Measurements from ENCODE around the gene THADA. TPM values are rescaled to one million over a fixed set of nuclear protein-coding genes. Genes with fewer than 3 reads are reported as not detected.

The THADA gene
- total and polyA plus RNA-seq, 2 donors (not counting 3 experiments of a cell fraction or from before 2014, with no cell fraction given), result 22.6 to 25.3 TPM

DNA sequence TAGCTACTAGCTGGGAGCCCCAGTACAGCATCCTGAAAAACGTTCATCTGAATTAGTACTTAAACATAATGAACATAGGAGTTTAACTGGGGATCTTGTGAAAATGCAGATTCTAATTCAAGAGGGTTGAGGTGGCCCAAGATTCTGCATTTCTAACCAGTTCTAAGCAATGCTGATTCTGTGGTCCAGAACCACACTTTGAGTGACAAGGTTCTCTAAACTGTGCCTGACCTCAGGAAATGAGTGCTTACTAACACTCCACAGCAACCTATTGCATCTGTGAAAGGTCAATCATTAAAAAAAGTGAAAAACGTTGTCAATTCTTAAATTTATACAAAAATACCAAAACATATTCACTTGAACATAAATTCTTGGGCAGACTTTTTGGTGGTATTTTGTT is 212.3 kb downstream of the THADA start:
- H3K9me1 ChIP-seq (replicated peaks; ENCODE audit: control insufficient read depth, extremely low read depth, insufficient read depth, low read length), result no peaks in the 10 kb centered on the region
- ChIA-PET CTCF (no interaction called here), POLR2A (no interaction called here)
- intact Hi-C loops (cut with micrococcal nuclease) (no loop called here), dilution Hi-C loops (cut with MboI; ENCODE audit: extremely low pct_ligation_motif_present, low sequenced_read_pairs) (no loop called here)
- H3K27me3 ChIP-seq (ENCODE audit: control insufficient read depth in 2 of 2, insufficient read depth in 2 of 2, low read length in 2 of 2), result no peaks in the 10 kb centered on the region
- no peak overlapping the region for H3K4me2 ChIP-seq (ENCODE audit: insufficient read depth, low read length)
- H3K9me3 ChIP-seq (replicated peaks; ENCODE audit: control insufficient read depth, insufficient read depth, low read length), result no peaks in the 10 kb centered on the region
- H3K4me1 ChIP-seq (ENCODE audit: control insufficient read depth, extremely low read depth, insufficient read depth, low read length), result peaks cover 2% of the 10 kb centered on the region
- TF ChIP-seq JUN (IDR thresholded peaks at IDR 0.05; ENCODE audit: borderline replicate concordance, insufficient read depth, insufficient read length, low read depth) (no peak), FOS (IDR thresholded peaks at IDR 0.05; ENCODE audit: borderline replicate concordance, insufficient read depth, low read length) (no peak), MYC (IDR thresholded peaks at IDR 0.05; ENCODE audit: low read depth, low read length) (no peak), EZH2 (IDR thresholded peaks at IDR 0.05; ENCODE audit: borderline replicate concordance, low read depth, low read length, severe bottlenecking) (no peak)
- TF ChIP-seq, protein P1, sequence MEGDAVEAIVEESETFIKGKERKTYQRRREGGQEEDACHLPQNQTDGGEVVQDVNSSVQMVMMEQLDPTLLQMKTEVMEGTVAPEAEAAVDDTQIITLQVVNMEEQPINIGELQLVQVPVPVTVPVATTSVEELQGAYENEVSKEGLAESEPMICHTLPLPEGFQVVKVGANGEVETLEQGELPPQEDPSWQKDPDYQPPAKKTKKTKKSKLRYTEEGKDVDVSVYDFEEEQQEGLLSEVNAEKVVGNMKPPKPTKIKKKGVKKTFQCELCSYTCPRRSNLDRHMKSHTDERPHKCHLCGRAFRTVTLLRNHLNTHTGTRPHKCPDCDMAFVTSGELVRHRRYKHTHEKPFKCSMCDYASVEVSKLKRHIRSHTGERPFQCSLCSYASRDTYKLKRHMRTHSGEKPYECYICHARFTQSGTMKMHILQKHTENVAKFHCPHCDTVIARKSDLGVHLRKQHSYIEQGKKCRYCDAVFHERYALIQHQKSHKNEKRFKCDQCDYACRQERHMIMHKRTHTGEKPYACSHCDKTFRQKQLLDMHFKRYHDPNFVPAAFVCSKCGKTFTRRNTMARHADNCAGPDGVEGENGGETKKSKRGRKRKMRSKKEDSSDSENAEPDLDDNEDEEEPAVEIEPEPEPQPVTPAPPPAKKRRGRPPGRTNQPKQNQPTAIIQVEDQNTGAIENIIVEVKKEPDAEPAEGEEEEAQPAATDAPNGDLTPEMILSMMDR (IDR thresholded peaks at IDR 0.05; ENCODE audit: extremely low read depth in 1 of 2, insufficient read depth in 1 of 2, low read depth in 1 of 2, low read length in 2 of 2), result no peak
- FAIRE-seq (no peak), DNase-seq (ENCODE audit: low read depth, low spot score) (no peak)
- H3K36me3 ChIP-seq (ENCODE audit: control insufficient read depth in 2 of 2, extremely low read depth in 1 of 2, insufficient read depth in 2 of 2, low read length in 2 of 2), result no peaks in the 10 kb centered on the region
- H3K9ac ChIP-seq (replicated peaks; ENCODE audit: extremely low read depth, insufficient read depth, low read length), result no peak overlapping the region
- no TSS peak for BruUV-seq (replicated peaks)
- H3K4me3 ChIP-seq (replicated peaks in 1 of 3; ENCODE audit: insufficient read depth in 1 of 3, low read depth in 1 of 3, low read length in 3 of 3), result no peak overlapping the region
- no peaks in the 10 kb centered on the region for H4K20me1 ChIP-seq (replicated peaks; ENCODE audit: control insufficient read depth, extremely low read depth, insufficient read depth, low read length)
- H3K27ac ChIP-seq (ENCODE audit: insufficient read depth, low read depth, low read length), result no peak overlapping the region
- no peak overlapping the region for H2AFZ ChIP-seq (ENCODE audit: low read depth, low read length)
- H3K79me2 ChIP-seq (ENCODE audit: control insufficient read depth, insufficient read depth, low read length), result no peaks in the 10 kb centered on the region

- intact Hi-C loops (cut with micrococcal nuclease), result no loop called here
- POLR2A ChIA-PET, result no interaction called here
- CTCF ChIA-PET, result interaction anchor here (2.4 kb wide), 1 partner anchor 10 kb away, joined by 7 read pairs; no protein-coding TSS in a partner anchor
Measured at GRCh38 chr2:43379494-43379893, 216.3 kb downstream of the THADA start.

More at GRCh38 chr2:43379494-43379893, 216.3 kb downstream of the THADA start:
- Histone ChIP-seq H3K9ac (replicated peaks; ENCODE audit: extremely low read depth, insufficient read depth, low read length) (no peak overlapping the region), H3K4me3 (replicated peaks in 1 of 3; ENCODE audit: insufficient read depth in 1 of 3, low read depth in 1 of 3, low read length in 3 of 3) (no peak overlapping the region), H3K9me3 (replicated peaks; ENCODE audit: control insufficient read depth, insufficient read depth, low read length) (no peaks in the 10 kb centered on the region), H4K20me1 (replicated peaks; ENCODE audit: control insufficient read depth, extremely low read depth, insufficient read depth, low read length) (no peaks in the 10 kb centered on the region), H3K27me3 (ENCODE audit: control insufficient read depth in 2 of 2, insufficient read depth in 2 of 2, low read length in 2 of 2) (no peaks in the 10 kb centered on the region), H3K9me1 (replicated peaks; ENCODE audit: control insufficient read depth, extremely low read depth, insufficient read depth, low read length) (no peaks in the 10 kb centered on the region), H3K4me1 (ENCODE audit: control insufficient read depth, extremely low read depth, insufficient read depth, low read length) (no peaks in the 10 kb centered on the region), H3K79me2 (ENCODE audit: control insufficient read depth, insufficient read depth, low read length) (no peaks in the 10 kb centered on the region), H3K4me2 (ENCODE audit: insufficient read depth, low read length) (no peak overlapping the region), H2AFZ (ENCODE audit: low read depth, low read length) (no peak overlapping the region), H3K27ac (ENCODE audit: insufficient read depth, low read depth, low read length) (no peak overlapping the region), H3K36me3 (ENCODE audit: control insufficient read depth in 2 of 2, extremely low read depth in 1 of 2, insufficient read depth in 2 of 2, low read length in 2 of 2) (no peaks in the 10 kb centered on the region)
- dilution Hi-C loops (cut with MboI; ENCODE audit: extremely low pct_ligation_motif_present, low sequenced_read_pairs), result no loop called here
- TF ChIP-seq POLR2AphosphoS5 (IDR thresholded peaks at IDR 0.05; ENCODE audit: insufficient read depth, low read depth, low read length) (no peak), FOS (IDR thresholded peaks at IDR 0.05; ENCODE audit: borderline replicate concordance, insufficient read depth, low read length) (no peak), POLR2A (IDR thresholded peaks at IDR 0.05; ENCODE audit: low read depth, low read length) (no peak), GATA2 (IDR thresholded peaks at IDR 0.05; ENCODE audit: insufficient read depth, insufficient read length, low read depth, low read length) (no peak), MYC (IDR thresholded peaks at IDR 0.05; ENCODE audit: low read depth, low read length) (no peak), JUN (IDR thresholded peaks at IDR 0.05; ENCODE audit: borderline replicate concordance, insufficient read depth, insufficient read length, low read depth) (no peak), EZH2 (IDR thresholded peaks at IDR 0.05; ENCODE audit: borderline replicate concordance, low read depth, low read length, severe bottlenecking) (no peak)
- TF ChIP-seq, protein P2, sequence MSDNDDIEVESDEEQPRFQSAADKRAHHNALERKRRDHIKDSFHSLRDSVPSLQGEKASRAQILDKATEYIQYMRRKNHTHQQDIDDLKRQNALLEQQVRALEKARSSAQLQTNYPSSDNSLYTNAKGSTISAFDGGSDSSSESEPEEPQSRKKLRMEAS (IDR thresholded peaks at IDR 0.05; ENCODE audit: insufficient read depth, insufficient read length), result no peak
- TF ChIP-seq, protein P1 (IDR thresholded peaks at IDR 0.05; ENCODE audit: extremely low read depth in 1 of 2, insufficient read depth in 1 of 2, low read depth in 1 of 2, low read length in 2 of 2), result no peak
- BruUV-seq (replicated peaks), result no TSS peak
- DNase-seq (ENCODE audit: low read depth, low spot score) (no peak), FAIRE-seq (no peak)

All from endothelial cell of umbilical vein (primary cell).